B cell (primary cell): ENCODE data around the gene MOB1B.

Source experiments
- CTCF ChIP-seq: fragments of 200-600 bp; IDR thresholded peaks from one replicate; pipeline ENCODE4 v1.8.0; 2022; ENCODE audit warnings: antibody characterized with exemption, mild to moderate bottlenecking
- EZH2 ChIP-seq: IDR thresholded peaks from 2 replicates; pipeline ENCODE4 v1.6.1; 2012; ENCODE audit warnings: borderline replicate concordance, low read depth, mild to moderate bottlenecking, moderate library complexity, low read length; ENCODE audit not compliant: insufficient read depth, poor library complexity, severe bottlenecking

DNA sequence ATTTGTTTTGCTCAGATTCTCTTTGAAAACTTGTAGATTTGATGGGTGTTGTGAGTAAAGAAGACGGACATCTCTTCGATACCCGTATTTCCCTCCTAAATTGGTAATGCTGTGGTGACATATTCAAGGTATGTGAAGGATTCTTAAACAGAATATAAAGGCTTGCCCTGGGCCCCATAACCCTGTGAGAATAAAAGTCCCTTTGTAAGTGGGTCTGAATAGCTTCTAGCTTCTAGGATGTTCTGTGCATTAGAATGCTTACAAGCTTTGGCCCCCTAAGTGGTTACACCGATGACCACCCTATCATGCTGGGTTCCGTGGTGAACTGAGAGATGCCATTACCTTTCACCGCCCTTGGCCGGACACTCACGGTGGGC is 574 bp upstream of the MOB1B start:
- no peak for TF ChIP-seq EZH2
- TF ChIP-seq CTCF = no peak
